ENCODE results near the gene HCRTR1. TPM values are rescaled to one million over a fixed set of nuclear protein-coding genes. Genes with fewer than 3 reads are reported as not detected.
A peak's percentile ranks its signal among the peaks of the same experiment; 100 is the strongest.

HCRTR1 gene
- total RNA-seq, 4 donors from 2014 or later: not detected

GRCh38 chr1:31592132-31592531 lies 25.4 kb upstream of the HCRTR1 start:
- H3K4me3 ChIP-seq: no peak overlapping the region
- DNase-seq (ENCODE audit: low spot score in 2 of 2): no peak
- H3K27me3 ChIP-seq: peaks cover 4% of the 10 kb centered on the region
- H3K36me3 ChIP-seq: no peaks in the 10 kb centered on the region
- no peak for TF ChIP-seq POLR2A (IDR thresholded peaks at IDR 0.05)
- no peak for TF ChIP-seq POLR2AphosphoS5 (IDR thresholded peaks at IDR 0.05)
- no peak for TF ChIP-seq EP300 (IDR thresholded peaks at IDR 0.05)
- no peak for TF ChIP-seq CTCF (IDR thresholded peaks at IDR 0.05)
- H3K27ac ChIP-seq: no peak overlapping the region
- H3K4me1 ChIP-seq: peaks cover 23% of the 10 kb centered on the region
- H3K9me3 ChIP-seq: no peaks in the 10 kb centered on the region

- no peak overlapping the region for H3K4me3 ChIP-seq
- peaks cover 4% of the 10 kb centered on the region for H3K27me3 ChIP-seq
- DNase-seq (ENCODE audit: low spot score in 2 of 2): no peak
- no peaks in the 10 kb centered on the region for H3K36me3 ChIP-seq
- no peaks in the 10 kb centered on the region for H3K9me3 ChIP-seq
- peaks cover 14% of the 10 kb centered on the region for H3K4me1 ChIP-seq
- 87% methylated on average over 5 of the region's 5 CpGs for WGBS
- no peak overlapping the region for H3K27ac ChIP-seq
- TF ChIP-seq POLR2AphosphoS5 (IDR thresholded peaks at IDR 0.05): no peak
- TF ChIP-seq CTCF (IDR thresholded peaks at IDR 0.05): no peak
- TF ChIP-seq POLR2A (IDR thresholded peaks at IDR 0.05): no peak
- TF ChIP-seq EP300 (IDR thresholded peaks at IDR 0.05): no peak
Observed at GRCh38 chr1:31593136-31593665, 24.3 kb upstream of the HCRTR1 start.

- no peak overlapping the region for H3K27ac ChIP-seq
- H3K9me3 ChIP-seq: no peaks in the 10 kb centered on the region
- H3K27me3 ChIP-seq: no peaks in the 10 kb centered on the region
- no peak for DNase-seq (ENCODE audit: low spot score in 2 of 2)
- H3K36me3 ChIP-seq: no peaks in the 10 kb centered on the region
- WGBS: 56% methylated on average over 10 of the region's 10 CpGs
- peak; percentile 70 to 89 for TF ChIP-seq CTCF (IDR thresholded peaks at IDR 0.05)
- no peak for TF ChIP-seq POLR2A (IDR thresholded peaks at IDR 0.05)
- no peak overlapping the region for H3K4me3 ChIP-seq
- peaks cover 6% of the 10 kb centered on the region for H3K4me1 ChIP-seq
Observed at GRCh38 chr1:31593770-31594632, 23.5 kb upstream of the HCRTR1 start.

- no peak overlapping the region for H3K27ac ChIP-seq
- TF ChIP-seq POLR2AphosphoS5 (IDR thresholded peaks at IDR 0.05) (no peak), POLR2A (IDR thresholded peaks at IDR 0.05) (no peak), CTCF (IDR thresholded peaks at IDR 0.05) (no peak), EP300 (IDR thresholded peaks at IDR 0.05) (no peak)
- H3K4me3 ChIP-seq: no peak overlapping the region
- no peaks in the 10 kb centered on the region for H3K9me3 ChIP-seq
- H3K4me1 ChIP-seq: no peaks in the 10 kb centered on the region
- H3K36me3 ChIP-seq: no peaks in the 10 kb centered on the region
- WGBS: 90% methylated on average over 4 of the region's 4 CpGs
- H3K27me3 ChIP-seq: no peaks in the 10 kb centered on the region
- no peak for DNase-seq (ENCODE audit: low spot score in 2 of 2)
Observed at GRCh38 chr1:31595836-31596736, 21.4 kb upstream of the HCRTR1 start.

- no peak for TF ChIP-seq POLR2AphosphoS5 (IDR thresholded peaks at IDR 0.05)
- TF ChIP-seq CTCF (IDR thresholded peaks at IDR 0.05): no peak
- no peak for TF ChIP-seq EP300 (IDR thresholded peaks at IDR 0.05)
- no peak for TF ChIP-seq POLR2A (IDR thresholded peaks at IDR 0.05)
- no peak for DNase-seq (ENCODE audit: low spot score in 2 of 2)
- no peaks in the 10 kb centered on the region for H3K4me1 ChIP-seq
- no peak overlapping the region for H3K4me3 ChIP-seq
- no peaks in the 10 kb centered on the region for H3K9me3 ChIP-seq
- 34% methylated on average over 6 of the region's 6 CpGs for WGBS
- H3K36me3 ChIP-seq: no peaks in the 10 kb centered on the region
- H3K27ac ChIP-seq: no peak overlapping the region
- H3K27me3 ChIP-seq: no peaks in the 10 kb centered on the region
Observed at GRCh38 chr1:31596737-31597097, 20.8 kb upstream of the HCRTR1 start.
